PC-3 (cell line): ENCODE data around the gene NFE2L1.

Experiments
- EZH2phosphoT487 ChIP-seq: fragments of 300-600 bp; sonication (generic); IDR thresholded peaks from 2 replicates; pipeline ENCODE4 v1.6.1; 2018; ENCODE audit warnings: mild to moderate bottlenecking, antibody characterized with exemption, low read length, borderline replicate concordance
- TF ChIP-seq, protein P1 (sequence below): fragments of 300-600 bp; sonication (generic); conservative IDR thresholded peaks from 2 replicates; pipeline ENCODE4 v1.5.1; 2017; ENCODE audit warnings: antibody characterized with exemption, low read depth, mild to moderate bottlenecking, low read length

DNA sequence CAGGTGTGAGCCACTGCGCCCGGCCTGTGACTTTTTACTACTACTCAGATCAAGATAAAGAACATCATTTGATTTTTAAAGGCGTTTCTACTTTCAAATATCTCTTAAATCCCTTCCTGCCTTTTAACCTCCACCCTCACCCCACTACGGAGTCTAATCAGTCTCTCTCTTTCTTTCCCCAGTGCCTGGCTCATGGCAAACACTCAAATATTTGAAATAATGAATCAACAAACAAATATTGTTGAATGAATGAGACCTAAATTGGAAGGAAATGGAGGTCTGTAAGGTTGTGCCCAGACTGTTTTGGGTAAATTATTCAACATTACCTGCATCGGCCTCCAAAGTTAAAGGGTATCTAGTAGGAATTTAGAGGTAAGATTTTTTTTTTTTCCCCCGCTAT, 25.3 kb upstream of the NFE2L1 start:
- TF ChIP-seq EZH2phosphoT487, result no peak
- TF ChIP-seq, protein P1, sequence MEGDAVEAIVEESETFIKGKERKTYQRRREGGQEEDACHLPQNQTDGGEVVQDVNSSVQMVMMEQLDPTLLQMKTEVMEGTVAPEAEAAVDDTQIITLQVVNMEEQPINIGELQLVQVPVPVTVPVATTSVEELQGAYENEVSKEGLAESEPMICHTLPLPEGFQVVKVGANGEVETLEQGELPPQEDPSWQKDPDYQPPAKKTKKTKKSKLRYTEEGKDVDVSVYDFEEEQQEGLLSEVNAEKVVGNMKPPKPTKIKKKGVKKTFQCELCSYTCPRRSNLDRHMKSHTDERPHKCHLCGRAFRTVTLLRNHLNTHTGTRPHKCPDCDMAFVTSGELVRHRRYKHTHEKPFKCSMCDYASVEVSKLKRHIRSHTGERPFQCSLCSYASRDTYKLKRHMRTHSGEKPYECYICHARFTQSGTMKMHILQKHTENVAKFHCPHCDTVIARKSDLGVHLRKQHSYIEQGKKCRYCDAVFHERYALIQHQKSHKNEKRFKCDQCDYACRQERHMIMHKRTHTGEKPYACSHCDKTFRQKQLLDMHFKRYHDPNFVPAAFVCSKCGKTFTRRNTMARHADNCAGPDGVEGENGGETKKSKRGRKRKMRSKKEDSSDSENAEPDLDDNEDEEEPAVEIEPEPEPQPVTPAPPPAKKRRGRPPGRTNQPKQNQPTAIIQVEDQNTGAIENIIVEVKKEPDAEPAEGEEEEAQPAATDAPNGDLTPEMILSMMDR, result no peak
